PC-9 (cell line): ENCODE results near the gene NDUFS6. TPM values are rescaled to one million over a fixed set of nuclear protein-coding genes. Genes with fewer than 3 reads are reported as not detected.

ENCODE experiments used
- Bru-seq: library from RNA; stranded (reverse); fragments of 400-500 nt; gene quantifications from one replicate; lab custom pipeline; 2021; lab: Mats Ljungman, UMichigan
- BruChase-seq, 2 experiments: library from RNA; stranded (reverse); fragments of 400-500 nt; gene quantifications; one replicate each; lab custom pipeline; 2021; lab: Mats Ljungman, UMichigan
- BruUV-seq: library from RNA; stranded (reverse); fragments of 400-500 nt; replicated peaks from 2 replicates; lab custom pipeline; 2021; lab: Mats Ljungman, UMichigan
- CTCF ChIA-PET: fragments of 300-600 bp; sonication (Branson Sonifier 250); formaldehyde crosslinking; loops from one replicate; lab custom pipeline; 2022; ENCODE audit warnings: antibody characterized with exemption; lab: Charles Lee
- POLR2A ChIA-PET: fragments of 300-600 bp; sonication (Branson Sonifier 250); formaldehyde crosslinking; loops from one replicate; lab custom pipeline; 2022; ENCODE audit warnings: antibody characterized with exemption; ENCODE audit not compliant: unreplicated experiment; lab: Charles Lee
- DNase-seq, 2 experiments: peaks; one replicate each; pipeline versions ENCODE4 v3.0.0 to v3.0.0-alpha.2; 2015 to 2022; ENCODE audit warnings: mixed read lengths in 1 of 2
- H2AFZ ChIP-seq: fragments of 200-600 bp; sonication (generic); 2 replicates; pipeline ENCODE4 v1.8.1; 2017; ENCODE audit warnings: antibody characterized with exemption
- H3F3A ChIP-seq: fragments of 200-600 bp; sonication (generic); 2 replicates; pipeline ENCODE4 v1.8.1; 2017; ENCODE audit warnings: antibody characterized with exemption, mild to moderate bottlenecking, low read depth; ENCODE audit not compliant: insufficient read depth
- H3K27ac ChIP-seq: fragments of 200-600 bp; sonication (generic); 2 replicates; pipeline ENCODE4 v1.6.1; 2016; ENCODE audit warnings: mixed run types
- H3K27me3 ChIP-seq: fragments of 200-600 bp; sonication (generic); 2 replicates; pipeline ENCODE4 v1.6.1; 2016; ENCODE audit warnings: low read depth, mixed run types; ENCODE audit not compliant: insufficient read depth
- H3K36me3 ChIP-seq: fragments of 200-600 bp; sonication (generic); 2 replicates; pipeline ENCODE4 v1.6.1; 2016; ENCODE audit warnings: low read depth, mixed run types
- H3K4me1 ChIP-seq: fragments of 200-600 bp; sonication (generic); replicated peaks from 2 replicates; pipeline ENCODE4 v1.6.1; 2016; ENCODE audit warnings: mixed run types; ENCODE audit not compliant: insufficient read depth
- H3K4me2 ChIP-seq: fragments of 200-600 bp; sonication (generic); 2 replicates; pipeline ENCODE4 v1.6.1; 2017; ENCODE audit warnings: mixed run types
- H3K4me3 ChIP-seq: fragments of 200-600 bp; sonication (generic); 2 replicates; pipeline ENCODE4 v1.6.1; 2016; ENCODE audit warnings: mixed run types
- H3K79me2 ChIP-seq: fragments of 200-600 bp; sonication (generic); 2 replicates; pipeline ENCODE4 v1.6.1; 2017; ENCODE audit warnings: low read depth, mixed run types
- H3K9me2 ChIP-seq: fragments of 200-600 bp; sonication (generic); 2 replicates; pipeline ENCODE4 v1.8.1; 2017; ENCODE audit warnings: mild to moderate bottlenecking; ENCODE audit not compliant: insufficient read depth
- H3K9me3 ChIP-seq: fragments of 200-600 bp; sonication (generic); 2 replicates; pipeline ENCODE4 v1.8.1; 2016; ENCODE audit warnings: low read depth; ENCODE audit not compliant: insufficient read depth
- H4K20me1 ChIP-seq: fragments of 200-600 bp; sonication (generic); 2 replicates; pipeline ENCODE4 v1.8.1; 2017; ENCODE audit not compliant: insufficient read depth
- EZH2 ChIP-seq: fragments of 200-600 bp; sonication (generic); IDR thresholded peaks from 2 replicates; pipeline ENCODE4 v1.8.0; 2017; ENCODE audit warnings: antibody characterized with exemption, low read depth
- intact Hi-C: fragments of 100-400 bp; cut with micrococcal nuclease; formaldehyde crosslinking; loops from one replicate; pipeline ENCODE4 v1.10.0; 2022; ENCODE audit not compliant: unreplicated experiment
- long read RNA-seq: library from polyadenylated mRNA; stranded (forward); transcript quantifications from one replicate; pipeline ENCODE4 v2.0.0, GENCODE V29; 2022
- total RNA-seq: library from RNA; stranded (reverse); gene quantifications from 2 replicates; pipeline ENCODE4 v1.2.3, GENCODE V29; 2021
- TF ChIP-seq, protein P1 (sequence below): fragments of 200-600 bp; sonication (generic); conservative IDR thresholded peaks from 2 replicates; pipeline ENCODE4 v1.6.1; 2017; ENCODE audit warnings: mixed run types, antibody characterized with exemption, mild to moderate bottlenecking, moderate library complexity

NDUFS6 gene
- total RNA-seq: 153 and 163 TPM in 2 replicates
- Bru-seq, nascent RNA: percentile 96 among the genes with signal in this experiment
- percentile 96 among the genes with signal in this experiment for BruChase-seq, experiment 1, labeled RNA remaining after a 2-hour chase
- BruChase-seq, experiment 2, labeled RNA remaining after a 6-hour chase: percentile 89 among the genes with signal in this experiment
- long read RNA-seq, transcript NDUFS6-201 (4 exons, 1,082 nt): major isoform, 742 of 778 reads
- long read RNA-seq, partial matches to known transcripts: 17 of 778 reads
- long read RNA-seq, other reads (novel, unspliced or antisense): 18 of 778 reads

- H3K9me2 ChIP-seq: no peaks in the 10 kb centered on the region
- H3K36me3 ChIP-seq: peaks cover 50% of the 10 kb centered on the region
- ChIA-PET CTCF (no interaction called here), POLR2A (no interaction called here)
- H3K79me2 ChIP-seq: peaks cover 86% of the 10 kb centered on the region
- peak within 1 kb of the TSS; percentile 89 for H3K4me2 ChIP-seq
- peak within 1 kb of the TSS; percentile 64 for H3K27ac ChIP-seq
- no peaks in the 10 kb centered on the region for H3K27me3 ChIP-seq
- H3K4me1 ChIP-seq: peaks cover 19% of the 10 kb centered on the region
- peak within 1 kb of the TSS; percentile 90 for H2AFZ ChIP-seq
- H3F3A ChIP-seq: peaks cover 13% of the 10 kb centered on the region
- no peaks in the 10 kb centered on the region for H3K9me3 ChIP-seq
- intact Hi-C loops: no loop called here
- TF ChIP-seq, protein P1, sequence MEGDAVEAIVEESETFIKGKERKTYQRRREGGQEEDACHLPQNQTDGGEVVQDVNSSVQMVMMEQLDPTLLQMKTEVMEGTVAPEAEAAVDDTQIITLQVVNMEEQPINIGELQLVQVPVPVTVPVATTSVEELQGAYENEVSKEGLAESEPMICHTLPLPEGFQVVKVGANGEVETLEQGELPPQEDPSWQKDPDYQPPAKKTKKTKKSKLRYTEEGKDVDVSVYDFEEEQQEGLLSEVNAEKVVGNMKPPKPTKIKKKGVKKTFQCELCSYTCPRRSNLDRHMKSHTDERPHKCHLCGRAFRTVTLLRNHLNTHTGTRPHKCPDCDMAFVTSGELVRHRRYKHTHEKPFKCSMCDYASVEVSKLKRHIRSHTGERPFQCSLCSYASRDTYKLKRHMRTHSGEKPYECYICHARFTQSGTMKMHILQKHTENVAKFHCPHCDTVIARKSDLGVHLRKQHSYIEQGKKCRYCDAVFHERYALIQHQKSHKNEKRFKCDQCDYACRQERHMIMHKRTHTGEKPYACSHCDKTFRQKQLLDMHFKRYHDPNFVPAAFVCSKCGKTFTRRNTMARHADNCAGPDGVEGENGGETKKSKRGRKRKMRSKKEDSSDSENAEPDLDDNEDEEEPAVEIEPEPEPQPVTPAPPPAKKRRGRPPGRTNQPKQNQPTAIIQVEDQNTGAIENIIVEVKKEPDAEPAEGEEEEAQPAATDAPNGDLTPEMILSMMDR: peak; percentile 40; the same call in 1 of the 2 replicates
- TF ChIP-seq EZH2: no peak
- no TSS peak for BruUV-seq
- DNase-seq: peak; percentile 76 to 90
- H4K20me1 ChIP-seq: peaks cover 22% of the 10 kb centered on the region
- H3K4me3 ChIP-seq: peak within 1 kb of the TSS; percentile 70
Measured at GRCh38 chr5:1801222-1801966, at the start of gene NDUFS6. Gene NDUFS6 (plus strand): TSS chr5:1801407. CDS start chr5:1801418, 11 bp downstream.

DNA sequence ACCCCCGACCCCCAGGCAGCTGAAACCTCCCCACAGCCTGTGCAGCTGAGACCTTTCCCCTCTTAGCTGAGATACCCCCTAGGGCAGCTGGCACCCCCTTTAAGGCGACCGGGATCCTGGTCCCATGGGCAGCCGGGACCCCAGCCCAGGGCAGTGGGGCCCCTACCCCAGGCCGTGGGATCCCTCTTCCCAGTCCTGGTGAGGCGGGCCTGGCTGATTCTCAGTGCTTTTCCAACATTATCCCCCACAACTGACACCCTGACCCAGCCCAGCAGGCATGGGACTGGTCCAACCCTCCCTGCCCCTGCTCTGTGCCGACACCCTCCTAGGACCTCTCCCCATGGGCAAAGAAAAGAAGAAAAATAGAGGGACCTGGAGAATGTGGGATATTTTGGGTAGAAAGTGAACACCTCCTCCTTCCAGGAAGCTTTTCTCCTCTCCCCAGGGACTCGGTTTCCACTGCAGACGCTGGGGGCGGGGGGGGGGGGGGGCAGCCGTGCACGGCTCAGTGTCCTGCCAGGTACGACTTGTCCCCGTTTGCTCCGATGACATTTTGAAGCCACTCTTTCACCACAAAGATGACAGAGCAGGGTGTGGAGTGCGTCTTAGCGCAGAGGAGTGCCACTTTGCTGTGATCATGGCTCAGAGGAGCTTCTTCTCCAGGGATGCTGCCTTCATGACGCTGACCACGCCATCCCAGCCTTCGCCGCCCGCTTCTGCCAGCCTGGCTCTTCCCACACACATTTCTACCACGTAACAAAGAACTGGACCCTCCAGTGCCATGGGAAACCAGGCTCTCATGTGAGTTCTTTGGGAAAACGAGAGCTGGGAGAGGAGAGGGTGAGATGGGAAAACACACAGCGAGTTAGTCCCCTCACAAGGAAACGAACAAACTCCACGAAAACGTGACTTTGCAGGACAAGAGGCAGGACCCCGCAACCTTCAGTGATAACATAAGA lies 49.1 kb upstream of the NDUFS6 start:
- CTCF ChIA-PET: interaction anchor here (0.6 kb wide), 1 partner anchor 117 kb away, joined by 3 read pairs; no protein-coding TSS in a partner anchor
- TF ChIP-seq EZH2: no peak
- TF ChIP-seq, protein P1: no peak
- H3K27me3 ChIP-seq: peaks cover 97% of the 10 kb centered on the region
- no peak overlapping the region for H3K4me3 ChIP-seq
- no TSS peak for BruUV-seq
- no peaks in the 10 kb centered on the region for H3F3A ChIP-seq
- H3K27ac ChIP-seq: no peak overlapping the region
- H2AFZ ChIP-seq: no peak overlapping the region
- no peak for DNase-seq
- H4K20me1 ChIP-seq: peaks cover 3% of the 10 kb centered on the region; the same call in 1 of the 2 replicates
- intact Hi-C loops: no loop called here
- no peaks in the 10 kb centered on the region for H3K79me2 ChIP-seq
- no peaks in the 10 kb centered on the region for H3K9me2 ChIP-seq
- no peaks in the 10 kb centered on the region for H3K4me1 ChIP-seq
- no peak overlapping the region for H3K4me2 ChIP-seq
- H3K36me3 ChIP-seq: no peaks in the 10 kb centered on the region
- POLR2A ChIA-PET: no interaction called here
- no peaks in the 10 kb centered on the region for H3K9me3 ChIP-seq

GRCh38 chr5:1752881-1753280 lies 48.3 kb upstream of the NDUFS6 start:
- H3K4me1 ChIP-seq: no peaks in the 10 kb centered on the region
- H3K36me3 ChIP-seq: no peaks in the 10 kb centered on the region
- no peak for DNase-seq
- H4K20me1 ChIP-seq: peaks cover 3% of the 10 kb centered on the region; the same call in 1 of the 2 replicates
- POLR2A ChIA-PET: no interaction called here
- H3K9me2 ChIP-seq: no peaks in the 10 kb centered on the region
- no peak overlapping the region for H2AFZ ChIP-seq
- no peak overlapping the region for H3K4me2 ChIP-seq
- TF ChIP-seq, protein P1: no peak
- no peak for TF ChIP-seq EZH2
- no peak overlapping the region for H3K4me3 ChIP-seq
- no peaks in the 10 kb centered on the region for H3K79me2 ChIP-seq
- intact Hi-C loops: no loop called here
- peaks cover 97% of the 10 kb centered on the region for H3K27me3 ChIP-seq
- H3K9me3 ChIP-seq: no peaks in the 10 kb centered on the region
- no TSS peak for BruUV-seq
- H3F3A ChIP-seq: no peaks in the 10 kb centered on the region
- CTCF ChIA-PET: no interaction called here
- no peak overlapping the region for H3K27ac ChIP-seq
